Mucosa of gallbladder (tissue), 1 donor: Measurements from ENCODE around the gene ACER3. TPM values are rescaled to one million over a fixed set of nuclear protein-coding genes. Genes with fewer than 3 reads are reported as not detected.
"Not testable (repeated sequence)": the region's sequence is repeated elsewhere in the genome, so short reads cannot be mapped to it uniquely, and the experiment has no call there.

Source experiments
- DNase-seq: peaks from one replicate; pipeline ENCODE4 v3.0.0-alpha.2; 2020; ENCODE audit warnings: low spot score
- total RNA-seq: library from RNA; stranded (reverse); gene quantifications from one replicate; pipeline ENCODE4 v1.2.1, GENCODE V29; 2021
- donor health status: DM: no; HTN: no; CAD: no.

Gene ACER3
- total RNA-seq = 23.5 TPM

DNA sequence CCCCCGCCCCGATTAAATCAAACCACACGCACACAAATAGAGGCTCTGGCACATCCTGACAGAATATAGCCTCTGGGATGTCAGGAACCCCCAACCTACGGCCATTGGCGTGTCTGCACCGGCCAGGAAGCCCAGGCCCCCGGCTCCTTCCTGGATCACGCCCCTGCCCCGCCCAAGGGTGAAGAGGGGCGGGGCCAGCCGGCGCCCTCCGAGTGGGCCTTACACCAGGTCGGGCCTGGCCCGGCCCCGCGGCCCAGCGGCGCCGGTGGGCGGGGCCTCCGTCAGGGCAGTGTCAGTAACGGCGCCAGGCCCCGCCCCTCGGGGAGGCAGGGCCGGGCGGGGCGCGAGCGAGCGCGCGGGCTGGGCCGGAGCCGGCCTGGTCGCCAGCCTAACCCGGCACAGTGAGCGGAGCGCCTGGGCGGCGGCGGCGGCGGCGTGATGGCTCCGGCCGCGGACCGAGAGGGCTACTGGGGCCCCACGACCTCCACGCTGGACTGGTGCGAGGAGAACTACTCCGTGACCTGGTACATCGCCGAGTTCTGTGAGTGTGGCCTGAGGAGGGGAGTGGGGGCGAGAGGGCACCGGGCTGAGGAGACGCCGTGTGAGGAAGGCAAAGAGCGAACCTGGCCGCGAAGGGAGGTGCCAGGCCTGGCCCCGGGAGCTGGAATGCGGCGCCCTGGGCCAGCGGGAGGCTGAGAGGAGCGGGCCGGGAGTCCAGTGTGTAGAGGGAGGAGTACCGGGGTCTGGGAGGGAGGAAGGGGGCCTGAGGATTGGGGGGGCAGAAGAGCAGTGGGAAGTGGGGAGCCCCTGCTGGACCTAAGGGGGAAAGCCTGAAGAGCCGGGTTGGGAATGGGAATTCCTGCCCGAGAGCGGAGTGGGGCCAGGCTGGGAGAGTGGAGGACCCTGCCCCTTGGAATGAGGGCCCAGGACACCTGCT, at the start of gene ACER3:
TSS of gene ACER3 (plus strand) at position 380 of the 937 bp plus-strand sequence. CDS start at position 439, 59 bp downstream.
- peak; percentile 91 for DNase-seq

DNA sequence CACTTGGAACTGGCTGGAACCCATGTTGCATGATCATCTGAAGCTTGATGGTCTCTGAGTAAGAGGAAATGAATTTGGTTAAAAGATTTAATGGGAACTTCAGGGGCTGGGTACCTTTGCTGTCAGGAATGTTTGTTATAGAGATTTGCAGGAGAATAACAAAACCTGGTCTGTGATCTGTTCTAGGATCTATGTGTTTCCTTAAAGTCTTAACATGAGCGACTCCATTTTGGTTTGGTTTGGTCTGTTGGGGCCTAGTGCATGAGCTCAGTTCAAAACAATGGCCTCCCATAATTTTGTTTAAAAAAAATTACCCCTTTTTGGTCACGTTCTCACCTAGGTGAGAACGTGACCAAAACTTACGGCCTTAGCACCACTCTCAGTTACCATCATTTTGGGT, 49.5 kb upstream of the ACER3 start:
- no peak for DNase-seq

GRCh38 chr11:76814414-76814813, 46.3 kb upstream of the ACER3 start:
- no peak for DNase-seq

- not testable (repeated sequence) for DNase-seq
Measured at GRCh38 chr11:76815678-76816077, 45.0 kb upstream of the ACER3 start.

- no peak for DNase-seq
Measured at GRCh38 chr11:76820184-76820566, 40.5 kb upstream of the ACER3 start.

- not testable (repeated sequence) for DNase-seq
Measured at GRCh38 chr11:76821396-76821795, 39.3 kb upstream of the ACER3 start.

DNA sequence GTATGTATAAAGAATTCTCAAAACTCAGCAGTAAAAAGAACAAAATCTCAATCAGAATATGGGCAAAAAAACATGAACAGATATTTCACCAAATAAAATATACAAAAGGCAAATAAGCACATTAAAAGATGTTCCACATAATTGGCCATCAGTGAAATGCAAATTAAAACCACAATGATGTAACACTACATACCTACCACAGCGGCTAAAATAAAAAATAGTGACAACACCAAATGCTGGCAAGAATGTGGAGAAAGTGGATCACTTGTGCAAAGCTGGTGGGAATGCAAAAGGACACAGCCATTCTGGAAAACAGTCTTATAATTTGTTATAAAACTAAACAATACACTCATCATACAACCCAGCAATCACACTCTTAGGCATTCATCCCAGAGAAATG, 38.3 kb upstream of the ACER3 start:
- no peak for DNase-seq

GRCh38 chr11:76823481-76824028, 37.2 kb upstream of the ACER3 start:
- DNase-seq = no peak

- no peak for DNase-seq
Measured at GRCh38 chr11:76824083-76824939, 36.4 kb upstream of the ACER3 start.

DNA sequence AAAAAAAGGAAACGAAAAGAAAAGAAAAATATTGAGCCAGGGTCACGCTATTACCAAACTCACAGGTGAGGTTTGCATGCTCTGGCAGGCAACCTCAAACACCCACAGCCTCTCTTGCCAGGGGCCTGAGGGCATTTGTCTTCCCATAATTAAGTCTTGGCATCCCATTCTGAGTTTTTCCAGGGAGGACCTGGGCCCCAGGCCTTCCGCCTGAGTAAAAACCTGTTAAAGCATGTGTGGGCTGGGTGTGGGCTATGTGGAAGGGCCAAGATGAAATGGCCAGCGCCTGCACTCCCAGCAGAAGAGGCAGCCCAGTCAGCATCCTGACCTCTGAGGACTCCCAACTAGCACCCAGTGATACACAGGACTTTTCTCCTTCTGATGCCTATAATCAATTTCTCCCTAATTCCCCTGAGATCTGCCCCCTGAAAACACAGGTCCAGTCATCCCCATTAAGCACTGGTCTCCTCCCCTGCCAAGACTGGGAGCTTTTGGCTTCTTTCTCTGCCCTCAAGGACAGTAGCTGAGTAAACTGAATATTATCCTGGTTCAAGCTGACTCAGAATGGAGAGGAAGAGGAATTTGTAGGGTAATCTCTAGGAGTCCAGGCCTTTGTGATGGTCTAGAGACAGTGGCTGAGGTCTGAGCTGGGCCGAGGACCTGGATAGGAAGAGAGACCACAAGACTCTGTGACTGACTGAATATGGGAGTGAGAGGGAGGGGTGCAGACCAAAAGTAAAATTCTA, 35.6 kb upstream of the ACER3 start:
- no peak for DNase-seq

- no peak for DNase-seq
Measured at GRCh38 chr11:76825726-76826396, 34.9 kb upstream of the ACER3 start.

- DNase-seq = not testable (repeated sequence)
Measured at GRCh38 chr11:76826508-76826907, 34.2 kb upstream of the ACER3 start.

DNA sequence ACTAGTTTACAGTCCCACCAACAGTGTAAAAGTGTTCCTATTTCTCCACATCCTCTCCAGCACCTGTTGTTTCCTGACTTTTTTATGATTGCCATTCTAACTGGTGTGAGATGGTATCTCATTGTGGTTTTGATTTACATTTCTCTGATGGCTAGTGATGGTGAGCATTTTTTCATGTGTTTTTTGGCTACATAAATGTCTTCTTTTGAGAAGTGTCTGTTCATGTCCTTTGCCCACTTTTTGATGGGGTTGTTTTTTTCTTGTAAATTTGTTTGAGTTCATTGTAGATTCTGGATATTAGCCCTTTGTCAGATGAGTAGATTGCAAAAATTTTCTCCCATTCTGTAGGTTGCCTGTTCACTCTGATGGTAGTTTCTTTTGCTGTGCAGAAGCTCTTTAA, 33.7 kb upstream of the ACER3 start:
- not testable (repeated sequence) for DNase-seq

- no peak for DNase-seq
Measured at GRCh38 chr11:76830639-76831327, 29.9 kb upstream of the ACER3 start.

- DNase-seq = no peak
Measured at GRCh38 chr11:76831686-76832310, 28.9 kb upstream of the ACER3 start.

- no peak for DNase-seq
Measured at GRCh38 chr11:76832361-76832760, 28.4 kb upstream of the ACER3 start.

- no peak for DNase-seq
Measured at GRCh38 chr11:76834151-76834550, 26.6 kb upstream of the ACER3 start.

DNA sequence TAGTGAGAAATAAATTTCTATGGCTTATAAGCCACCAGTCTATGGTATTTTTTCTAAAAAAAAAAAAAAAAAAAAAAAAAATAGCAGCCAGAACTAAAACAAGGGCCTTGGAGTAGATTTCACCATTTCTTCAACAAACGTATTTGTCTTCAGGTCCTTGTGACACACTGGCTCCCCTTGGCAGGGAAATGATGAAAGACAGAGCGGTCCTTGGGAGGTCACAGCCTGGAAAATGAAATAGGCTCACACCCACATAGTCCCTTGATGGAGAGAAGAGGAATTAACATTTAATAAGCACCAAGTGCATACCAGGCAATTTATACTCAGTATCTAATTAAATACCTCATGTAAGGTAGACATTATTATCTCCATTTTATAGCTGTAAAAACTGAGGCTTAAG, 25.7 kb upstream of the ACER3 start:
- no peak for DNase-seq

DNA sequence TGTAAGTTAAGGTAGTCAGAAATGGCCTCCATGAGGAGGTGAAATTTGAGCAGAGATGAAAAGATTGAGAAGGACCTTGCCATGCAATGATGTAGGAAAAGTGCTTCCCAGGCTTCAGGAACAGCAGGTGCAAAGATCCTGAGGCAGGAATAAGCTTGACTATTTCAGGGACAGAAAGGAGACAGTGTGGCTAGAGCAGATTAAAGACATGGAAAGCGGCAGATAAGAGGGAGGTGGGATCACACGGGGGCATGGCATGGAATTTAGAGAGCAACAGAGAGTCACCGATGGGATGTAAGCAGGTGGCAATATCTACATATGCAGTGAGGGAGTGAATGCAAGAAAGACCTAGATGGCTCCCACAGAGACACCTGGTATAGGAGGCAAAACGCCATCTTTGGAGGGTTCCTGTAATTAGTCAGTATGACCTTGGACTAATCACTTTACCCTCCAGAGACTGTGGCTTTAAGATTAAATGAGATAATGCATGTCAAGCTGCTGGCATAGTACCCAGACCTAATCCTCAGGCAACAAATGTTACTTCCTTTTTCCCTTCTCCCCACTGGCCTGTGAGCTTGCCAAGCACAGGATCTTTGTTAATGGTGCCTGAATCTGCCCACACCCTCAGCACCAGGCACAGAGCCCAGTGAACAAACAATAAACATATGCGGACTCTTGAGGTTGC, 24.6 kb upstream of the ACER3 start:
- peak; percentile 78 for DNase-seq
